ENCODE data around the gene MBOAT2. TPM values are rescaled to one million over a fixed set of nuclear protein-coding genes. Genes with fewer than 3 reads are reported as not detected.

MBOAT2 gene
- polyA plus RNA-seq, 3 donors, result 5.1 to 9.0 (median 5.5) TPM

DNA sequence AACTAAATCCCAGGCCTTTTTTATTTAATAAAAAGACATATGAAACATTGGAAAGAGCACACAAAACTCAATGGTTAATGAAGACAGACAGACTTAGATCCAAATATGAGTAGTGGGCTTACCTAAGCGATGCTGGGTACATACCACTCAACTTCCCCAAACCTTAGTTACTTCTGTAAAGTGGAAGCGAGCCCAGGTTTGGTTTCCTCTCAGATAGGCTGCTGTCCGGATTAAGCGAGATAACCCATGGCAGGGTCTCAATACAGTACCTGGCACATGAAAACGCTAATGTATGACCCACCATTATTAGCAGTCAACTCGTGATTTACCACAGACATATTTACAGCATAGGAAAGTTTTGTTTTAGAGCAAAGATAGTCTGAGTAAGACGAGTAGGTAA is 21.6 kb downstream of the MBOAT2 start:
- intact Hi-C loops (cut with micrococcal nuclease), result no loop called here
- Histone ChIP-seq H3K4me1 (ENCODE audit: control insufficient read depth in 1 of 2, insufficient read depth in 2 of 2, low read length in 2 of 2) (peaks cover 35 to 40% of the 10 kb centered on the region in 2 donors), H3K79me2 (ENCODE audit: insufficient read depth, low read length) (peaks cover 83% of the 10 kb centered on the region), H3K4me2 (replicated peaks; ENCODE audit: extremely low read depth, low read length, poor library complexity, severe bottlenecking) (no peak overlapping the region), H3K4me3 (replicated peaks in 1 of 3; ENCODE audit: low read depth in 2 of 3, low read length in 3 of 3) (no peak overlapping the region), H2AFZ (ENCODE audit: insufficient read depth, low read depth, low read length, poor library complexity, severe bottlenecking) (no peak overlapping the region), H3K9me3 (replicated peaks in 1 of 2; ENCODE audit: control insufficient read depth in 1 of 2, insufficient read depth in 1 of 2, low read length in 2 of 2) (no peaks in the 10 kb centered on the region), H3K27me3 (ENCODE audit: control insufficient read depth in 2 of 2, insufficient read depth in 2 of 2, low read length in 2 of 2) (no peaks in the 10 kb centered on the region), H3K36me3 (replicated peaks in 1 of 2; ENCODE audit: control insufficient read depth in 1 of 2, insufficient read depth in 2 of 2, low read length in 2 of 2) (no peaks in the 10 kb centered on the region), H4K20me1 (ENCODE audit: insufficient read depth, low read length) (no peaks in the 10 kb centered on the region), H3K9ac (ENCODE audit: insufficient read depth, low read length, poor library complexity, severe bottlenecking) (no peak overlapping the region), H3K27ac (ENCODE audit: low read depth in 1 of 2, low read length in 2 of 2) (no peak overlapping the region)
- Mint-ChIP-seq H3K4me3 (no peak overlapping the region), H3K27ac (no peak overlapping the region), H3K9me3 (no peaks in the 10 kb centered on the region), H3K27me3 (ENCODE audit: low read depth in 3 of 3) (no peaks in the 10 kb centered on the region), H3K4me1 (peaks cover 50% of the 10 kb centered on the region), H3K36me3 (peaks cover 2% of the 10 kb centered on the region in 2 donors)
- WGBS (ENCODE audit: insufficient coverage), result 31% methylated on average over 4 of the region's 7 CpGs
- TF ChIP-seq CTCF (IDR thresholded peaks at IDR 0.05), result no peak
- no peak for DNase-seq

DNA sequence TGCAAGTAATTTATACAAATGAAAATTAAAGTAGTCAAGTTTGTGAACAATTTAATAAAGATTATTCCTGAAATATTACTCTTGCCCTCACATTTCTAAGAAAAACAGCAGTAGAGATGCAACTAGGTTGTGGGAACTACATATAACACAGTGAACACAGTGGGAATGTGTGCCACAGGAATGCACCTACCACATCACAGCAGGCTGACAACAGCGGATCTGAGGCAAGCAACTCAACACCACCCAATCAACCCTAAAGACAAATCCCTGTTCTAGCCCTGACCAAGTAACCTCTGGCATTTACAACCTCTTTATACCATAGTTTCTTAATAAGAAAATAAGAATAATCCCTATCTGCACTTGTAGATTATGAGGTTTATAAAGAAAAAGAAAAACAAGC is 23.4 kb downstream of the MBOAT2 start:
- Histone ChIP-seq H3K4me3 (replicated peaks in 1 of 3; ENCODE audit: low read depth in 2 of 3, low read length in 3 of 3) (no peak overlapping the region), H3K27me3 (ENCODE audit: control insufficient read depth in 2 of 2, insufficient read depth in 2 of 2, low read length in 2 of 2) (no peaks in the 10 kb centered on the region), H3K27ac (ENCODE audit: low read depth in 1 of 2, low read length in 2 of 2) (no peak overlapping the region), H3K9ac (ENCODE audit: insufficient read depth, low read length, poor library complexity, severe bottlenecking) (no peak overlapping the region), H3K4me2 (replicated peaks; ENCODE audit: extremely low read depth, low read length, poor library complexity, severe bottlenecking) (no peak overlapping the region), H3K79me2 (ENCODE audit: insufficient read depth, low read length) (peaks cover 83% of the 10 kb centered on the region), H2AFZ (ENCODE audit: insufficient read depth, low read depth, low read length, poor library complexity, severe bottlenecking) (no peak overlapping the region), H3K4me1 (ENCODE audit: control insufficient read depth in 1 of 2, insufficient read depth in 2 of 2, low read length in 2 of 2) (peaks cover 25 to 38% of the 10 kb centered on the region in 2 donors), H3K9me3 (replicated peaks in 1 of 2; ENCODE audit: control insufficient read depth in 1 of 2, insufficient read depth in 1 of 2, low read length in 2 of 2) (no peaks in the 10 kb centered on the region), H4K20me1 (ENCODE audit: insufficient read depth, low read length) (no peaks in the 10 kb centered on the region), H3K36me3 (replicated peaks in 1 of 2; ENCODE audit: control insufficient read depth in 1 of 2, insufficient read depth in 2 of 2, low read length in 2 of 2) (no peaks in the 10 kb centered on the region)
- H3K9me3 Mint-ChIP-seq, result no peaks in the 10 kb centered on the region
- peaks cover 0 to 2% of the 10 kb centered on the region in 2 donors for H3K36me3 Mint-ChIP-seq
- peaks cover 38% of the 10 kb centered on the region for H3K4me1 Mint-ChIP-seq
- no peak overlapping the region for H3K4me3 Mint-ChIP-seq
- no peak overlapping the region for H3K27ac Mint-ChIP-seq
- DNase-seq, result no peak
- intact Hi-C loops (cut with micrococcal nuclease), result no loop called here
- no CpG with 5 or more reads among the region's 1 CpG for WGBS (ENCODE audit: insufficient coverage)
- H3K27me3 Mint-ChIP-seq (ENCODE audit: low read depth in 3 of 3), result no peaks in the 10 kb centered on the region
- no peak for TF ChIP-seq CTCF (IDR thresholded peaks at IDR 0.05)

Measured in CD14-positive monocyte (primary cell).